ENCODE measurements around the gene TMEM231. TPM values are rescaled to one million over a fixed set of nuclear protein-coding genes. Genes with fewer than 3 reads are reported as not detected.

TMEM231 gene
- total and polyA plus RNA-seq, 9 of the 15 experiments (the other 6 are each of a cell fraction or from before 2014, with no cell fraction given) = 1.6 to 27.6 (median 9.1) TPM

DNA sequence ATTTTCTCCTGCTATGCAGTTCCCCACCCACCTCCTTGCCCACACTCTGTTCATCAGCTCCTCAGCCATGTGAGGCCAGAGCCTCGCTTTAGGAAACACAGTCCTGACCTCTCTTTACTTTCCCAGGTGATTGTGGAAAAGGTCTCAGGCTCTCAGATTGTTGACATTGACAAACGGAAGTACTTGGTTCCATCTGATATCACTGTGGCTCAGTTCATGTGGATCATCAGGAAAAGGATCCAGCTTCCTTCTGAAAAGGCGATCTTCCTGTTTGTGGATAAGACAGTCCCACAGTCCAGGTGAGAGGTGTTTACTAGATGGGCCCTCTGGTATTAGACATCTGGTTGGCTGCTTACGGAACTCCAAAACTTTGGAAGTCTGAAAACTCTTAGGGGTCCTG lies 11.9 kb upstream of the TMEM231 start:
- H3K36me3 ChIP-seq (ENCODE audit: control insufficient read depth, insufficient read depth, low read length) = peaks cover 54% of the 10 kb centered on the region; the same call in 2 of the 3 replicates
- ATAC-seq (no peak), DNase-seq (ENCODE audit: extremely low read depth in 1 of 4, low spot score in 3 of 4) (no peak), FAIRE-seq (no peak)
- H3K27ac ChIP-seq (ENCODE audit: extremely low read depth, low read depth, low read length) = no peak overlapping the region
- POLR2A ChIA-PET = interaction anchor here (0.7 to 1.5 kb wide), 7 partner anchors 9 to 131 kb away, joined by 3 to 6 read pairs (median 3); no protein-coding TSS in a partner anchor
- no peak overlapping the region for H3K4me3 ChIP-seq
- H3K27me3 ChIP-seq (ENCODE audit: control insufficient read depth in 2 of 2, insufficient read depth in 2 of 2, low read length in 2 of 2) = no peaks in the 10 kb centered on the region
- intact Hi-C loops (cut with micrococcal nuclease) = no loop called here
- CTCF ChIA-PET (ENCODE audit: low intra/inter-chr PET ratio) = no interaction called here
- H3K79me2 ChIP-seq (ENCODE audit: control insufficient read depth, insufficient read depth, low read length) = peaks cover 19% of the 10 kb centered on the region
- 57% methylated on average over 4 of the region's 4 CpGs for WGBS (ENCODE audit: insufficient coverage, low coverage, missing lambda C conversion rate)
- H3K9ac ChIP-seq (ENCODE audit: insufficient read depth in 1 of 2, low read depth in 2 of 2, low read length in 2 of 2) = no peak overlapping the region
- no peaks in the 10 kb centered on the region for H3K9me3 ChIP-seq (replicated peaks; ENCODE audit: control insufficient read depth, insufficient read depth, low read depth, low read length)
- no TSS peak for BruUV-seq (replicated peaks)
- no peak overlapping the region for H2AFZ ChIP-seq (ENCODE audit: low read depth, low read length)
- no peaks in the 10 kb centered on the region for H3K9me1 ChIP-seq (ENCODE audit: control insufficient read depth, insufficient read depth, low read length)
- in situ Hi-C loops (cut with MboI) = no loop called here
- TF ChIP-seq, protein P1, sequence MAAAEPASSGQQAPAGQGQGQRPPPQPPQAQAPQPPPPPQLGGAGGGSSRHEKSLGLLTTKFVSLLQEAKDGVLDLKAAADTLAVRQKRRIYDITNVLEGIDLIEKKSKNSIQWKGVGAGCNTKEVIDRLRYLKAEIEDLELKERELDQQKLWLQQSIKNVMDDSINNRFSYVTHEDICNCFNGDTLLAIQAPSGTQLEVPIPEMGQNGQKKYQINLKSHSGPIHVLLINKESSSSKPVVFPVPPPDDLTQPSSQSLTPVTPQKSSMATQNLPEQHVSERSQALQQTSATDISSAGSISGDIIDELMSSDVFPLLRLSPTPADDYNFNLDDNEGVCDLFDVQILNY (CRISPR knock-in tag; IDR thresholded peaks at IDR 0.05) = no peak
- TF ChIP-seq FOXK2 (conservative IDR thresholded peaks at IDR 0.05 in 1 of 2, IDR thresholded peaks at IDR 0.05 in 1 of 2; ENCODE audit: low read depth in 2 of 2) = no peak
- H3K4me1 ChIP-seq (replicated peaks in 1 of 2; ENCODE audit: control insufficient read depth in 2 of 2, insufficient read depth in 2 of 2, low read length in 2 of 2) = peaks cover 23 to 30% of the 10 kb centered on the region in 2 experiments; a peak in 4 of 5 replicates
- peaks cover 7% of the 10 kb centered on the region; the same call in 1 of the 2 replicates for H4K20me1 ChIP-seq (replicated peaks; ENCODE audit: control insufficient read depth, insufficient read depth, low read length)
- H3K4me2 ChIP-seq (ENCODE audit: insufficient read depth, low read length) = no peak overlapping the region

DNA sequence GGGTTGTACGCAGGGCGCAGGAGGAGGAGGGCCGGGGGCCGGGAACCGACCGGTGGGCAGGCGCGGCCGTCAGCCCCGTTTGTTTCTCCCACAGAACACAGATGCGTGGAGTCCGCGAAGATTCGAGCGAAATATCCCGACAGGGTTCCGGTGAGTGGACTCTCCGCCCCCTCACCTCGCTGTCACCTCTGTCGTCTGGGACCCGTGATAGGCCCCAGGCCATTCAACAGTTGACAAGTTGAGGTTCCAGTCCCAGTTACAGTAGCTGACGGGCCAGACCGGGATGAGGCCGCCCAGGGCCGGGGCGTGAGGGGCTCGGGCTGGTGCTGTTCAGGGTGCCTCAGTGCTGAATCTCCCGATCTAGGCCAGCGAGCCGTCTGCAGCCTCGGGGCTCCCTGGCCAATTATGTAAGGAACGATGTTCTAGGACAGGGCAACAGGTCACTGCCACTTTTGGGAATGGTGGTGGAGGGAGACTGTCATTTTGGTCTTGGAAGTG lies 10.8 kb upstream of the TMEM231 start:
- CTCF ChIA-PET (ENCODE audit: low intra/inter-chr PET ratio) = interaction anchor here (0.6 kb wide), 1 partner anchor 11 kb away, joined by 3 read pairs; no protein-coding TSS in a partner anchor
- Histone ChIP-seq H3K9me3 (replicated peaks; ENCODE audit: control insufficient read depth, insufficient read depth, low read depth, low read length) (no peaks in the 10 kb centered on the region), H3K4me1 (replicated peaks in 1 of 2; ENCODE audit: control insufficient read depth in 2 of 2, insufficient read depth in 2 of 2, low read length in 2 of 2) (peaks cover 15 to 28% of the 10 kb centered on the region in 2 experiments; a peak in 4 of 5 replicates), H2AFZ (ENCODE audit: low read depth, low read length) (peak overlapping the region; percentile 40; the same call in 1 of the 2 replicates), H4K20me1 (replicated peaks; ENCODE audit: control insufficient read depth, insufficient read depth, low read length) (peaks cover 7% of the 10 kb centered on the region; the same call in 1 of the 2 replicates), H3K9me1 (ENCODE audit: control insufficient read depth, insufficient read depth, low read length) (no peaks in the 10 kb centered on the region), H3K9ac (ENCODE audit: insufficient read depth in 1 of 2, low read depth in 2 of 2, low read length in 2 of 2) (peak overlapping the region; percentile 73 to 95), H3K79me2 (ENCODE audit: control insufficient read depth, insufficient read depth, low read length) (peaks cover 19% of the 10 kb centered on the region), H3K36me3 (ENCODE audit: control insufficient read depth, insufficient read depth, low read length) (peaks cover 44% of the 10 kb centered on the region; the same call in 2 of the 3 replicates), H3K27me3 (ENCODE audit: control insufficient read depth in 2 of 2, insufficient read depth in 2 of 2, low read length in 2 of 2) (no peaks in the 10 kb centered on the region), H3K4me2 (ENCODE audit: insufficient read depth, low read length) (peak overlapping the region; percentile 91), H3K27ac (ENCODE audit: extremely low read depth, low read depth, low read length) (peak overlapping the region; percentile 74), H3K4me3 (peak overlapping the region; percentile 95)
- FAIRE-seq (peak; percentile 37), DNase-seq (ENCODE audit: extremely low read depth in 1 of 4, low spot score in 3 of 4) (peak; percentile 48 to 57 (median 52)), ATAC-seq (peak; percentile 58)
- intact Hi-C loops (cut with micrococcal nuclease) (loop anchor here (1.0 kb wide), 1 partner anchor 53 kb away; no protein-coding TSS in a partner anchor), in situ Hi-C loops (cut with MboI) (no loop called here)
- POLR2A ChIA-PET = interaction anchor here (1.3 to 2.0 kb wide), 4 partner anchors 8 to 22 kb away, joined by 3 to 11 read pairs (median 5); no protein-coding TSS in a partner anchor
- 3% methylated on average over 31 of the region's 32 CpGs for WGBS (ENCODE audit: insufficient coverage, low coverage, missing lambda C conversion rate)
- BruUV-seq (replicated peaks) = no TSS peak
- TF ChIP-seq RBM14 (IDR thresholded peaks at IDR 0.05; ENCODE audit: borderline replicate concordance, insufficient read depth, low read depth, low read length) = no peak
- TF ChIP-seq, protein P2, sequence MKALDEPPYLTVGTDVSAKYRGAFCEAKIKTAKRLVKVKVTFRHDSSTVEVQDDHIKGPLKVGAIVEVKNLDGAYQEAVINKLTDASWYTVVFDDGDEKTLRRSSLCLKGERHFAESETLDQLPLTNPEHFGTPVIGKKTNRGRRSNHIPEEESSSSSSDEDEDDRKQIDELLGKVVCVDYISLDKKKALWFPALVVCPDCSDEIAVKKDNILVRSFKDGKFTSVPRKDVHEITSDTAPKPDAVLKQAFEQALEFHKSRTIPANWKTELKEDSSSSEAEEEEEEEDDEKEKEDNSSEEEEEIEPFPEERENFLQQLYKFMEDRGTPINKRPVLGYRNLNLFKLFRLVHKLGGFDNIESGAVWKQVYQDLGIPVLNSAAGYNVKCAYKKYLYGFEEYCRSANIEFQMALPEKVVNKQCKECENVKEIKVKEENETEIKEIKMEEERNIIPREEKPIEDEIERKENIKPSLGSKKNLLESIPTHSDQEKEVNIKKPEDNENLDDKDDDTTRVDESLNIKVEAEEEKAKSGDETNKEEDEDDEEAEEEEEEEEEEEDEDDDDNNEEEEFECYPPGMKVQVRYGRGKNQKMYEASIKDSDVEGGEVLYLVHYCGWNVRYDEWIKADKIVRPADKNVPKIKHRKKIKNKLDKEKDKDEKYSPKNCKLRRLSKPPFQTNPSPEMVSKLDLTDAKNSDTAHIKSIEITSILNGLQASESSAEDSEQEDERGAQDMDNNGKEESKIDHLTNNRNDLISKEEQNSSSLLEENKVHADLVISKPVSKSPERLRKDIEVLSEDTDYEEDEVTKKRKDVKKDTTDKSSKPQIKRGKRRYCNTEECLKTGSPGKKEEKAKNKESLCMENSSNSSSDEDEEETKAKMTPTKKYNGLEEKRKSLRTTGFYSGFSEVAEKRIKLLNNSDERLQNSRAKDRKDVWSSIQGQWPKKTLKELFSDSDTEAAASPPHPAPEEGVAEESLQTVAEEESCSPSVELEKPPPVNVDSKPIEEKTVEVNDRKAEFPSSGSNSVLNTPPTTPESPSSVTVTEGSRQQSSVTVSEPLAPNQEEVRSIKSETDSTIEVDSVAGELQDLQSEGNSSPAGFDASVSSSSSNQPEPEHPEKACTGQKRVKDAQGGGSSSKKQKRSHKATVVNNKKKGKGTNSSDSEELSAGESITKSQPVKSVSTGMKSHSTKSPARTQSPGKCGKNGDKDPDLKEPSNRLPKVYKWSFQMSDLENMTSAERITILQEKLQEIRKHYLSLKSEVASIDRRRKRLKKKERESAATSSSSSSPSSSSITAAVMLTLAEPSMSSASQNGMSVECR (CRISPR knock-in tag; IDR thresholded peaks at IDR 0.05) = peak; percentile 41
- TF ChIP-seq, protein P3, sequence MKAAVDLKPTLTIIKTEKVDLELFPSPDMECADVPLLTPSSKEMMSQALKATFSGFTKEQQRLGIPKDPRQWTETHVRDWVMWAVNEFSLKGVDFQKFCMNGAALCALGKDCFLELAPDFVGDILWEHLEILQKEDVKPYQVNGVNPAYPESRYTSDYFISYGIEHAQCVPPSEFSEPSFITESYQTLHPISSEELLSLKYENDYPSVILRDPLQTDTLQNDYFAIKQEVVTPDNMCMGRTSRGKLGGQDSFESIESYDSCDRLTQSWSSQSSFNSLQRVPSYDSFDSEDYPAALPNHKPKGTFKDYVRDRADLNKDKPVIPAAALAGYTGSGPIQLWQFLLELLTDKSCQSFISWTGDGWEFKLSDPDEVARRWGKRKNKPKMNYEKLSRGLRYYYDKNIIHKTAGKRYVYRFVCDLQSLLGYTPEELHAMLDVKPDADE (conservative IDR thresholded peaks at IDR 0.05; ENCODE audit: control insufficient read depth, low read depth, low read length) = 0 out of 2 replicates have a peak, but pooled peaks have one; percentile 8
